ENCODE data around the gene CADM4.
A peak's percentile ranks its signal among the peaks of the same experiment; 100 is the strongest.

The CADM4 gene

GRCh38 chr19:43634068-43634467 lies 5.6 kb downstream of the CADM4 start:
- no peak for DNase-seq (ENCODE audit: low read depth in 2 of 2)

DNA sequence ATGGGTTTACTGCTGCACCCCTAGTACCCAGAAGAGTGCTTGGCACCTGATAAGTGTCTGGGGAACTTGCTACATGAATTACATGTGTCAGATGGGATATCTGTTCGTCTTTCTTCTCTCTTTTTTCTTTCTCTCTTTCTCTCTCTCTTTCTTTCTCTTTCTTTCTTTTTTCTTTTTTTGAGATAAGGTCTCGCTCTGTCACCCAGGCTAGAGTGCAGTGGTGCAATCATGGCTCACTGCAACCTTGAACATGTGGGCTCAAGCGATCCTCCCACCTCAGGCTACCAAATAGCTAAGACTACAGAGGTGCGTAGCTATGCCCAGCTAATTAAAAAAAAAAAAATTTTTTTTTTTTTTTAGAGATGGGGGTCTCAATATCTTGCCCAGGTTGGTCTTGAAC lies 6.1 kb downstream of the CADM4 start:
- DNase-seq (ENCODE audit: low read depth in 2 of 2) = no peak

GRCh38 chr19:43631491-43631890 lies 8.2 kb downstream of the CADM4 start:
- DNase-seq (ENCODE audit: low read depth in 2 of 2) = no peak

GRCh38 chr19:43628646-43629326 lies 10.9 kb downstream of the CADM4 start:
- no peak for DNase-seq (ENCODE audit: low read depth in 2 of 2)

GRCh38 chr19:43626838-43627237 lies 12.8 kb downstream of the CADM4 start:
- DNase-seq (ENCODE audit: low read depth in 2 of 2) = no peak

DNA sequence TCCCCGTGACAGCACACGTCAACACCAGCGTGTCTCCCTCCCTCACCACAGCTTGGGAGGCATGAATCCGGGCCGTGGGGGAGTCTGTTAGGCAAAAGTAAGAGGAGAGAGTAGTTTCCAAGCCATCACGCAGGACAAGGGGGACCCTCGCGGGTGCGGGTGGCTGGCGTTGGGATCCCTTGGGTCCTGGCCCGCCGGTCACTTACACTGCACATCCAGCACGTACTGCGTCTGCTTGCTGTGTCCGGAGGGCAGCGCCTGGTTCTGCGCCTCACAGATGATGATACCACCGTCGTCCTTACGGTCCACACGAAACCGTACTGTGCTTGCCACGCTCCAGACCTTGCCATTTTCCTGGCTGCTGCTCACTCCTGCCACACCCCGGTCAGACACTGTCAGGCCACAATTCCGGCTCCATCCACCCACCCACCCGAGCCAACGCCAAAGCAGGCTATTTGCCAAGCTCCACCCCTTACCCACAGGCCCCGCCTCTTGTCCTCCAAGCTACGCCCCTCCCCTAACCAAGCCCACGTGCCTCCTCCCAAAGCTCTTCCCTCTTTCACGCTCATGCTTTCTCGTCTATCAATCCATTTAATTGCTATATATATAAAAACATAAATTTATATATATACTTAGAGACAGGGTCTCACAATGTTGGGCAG lies 13.6 kb downstream of the CADM4 start:
- peak in 1 of 2 donors; percentile 20 for DNase-seq (ENCODE audit: low read depth in 2 of 2)

DNA sequence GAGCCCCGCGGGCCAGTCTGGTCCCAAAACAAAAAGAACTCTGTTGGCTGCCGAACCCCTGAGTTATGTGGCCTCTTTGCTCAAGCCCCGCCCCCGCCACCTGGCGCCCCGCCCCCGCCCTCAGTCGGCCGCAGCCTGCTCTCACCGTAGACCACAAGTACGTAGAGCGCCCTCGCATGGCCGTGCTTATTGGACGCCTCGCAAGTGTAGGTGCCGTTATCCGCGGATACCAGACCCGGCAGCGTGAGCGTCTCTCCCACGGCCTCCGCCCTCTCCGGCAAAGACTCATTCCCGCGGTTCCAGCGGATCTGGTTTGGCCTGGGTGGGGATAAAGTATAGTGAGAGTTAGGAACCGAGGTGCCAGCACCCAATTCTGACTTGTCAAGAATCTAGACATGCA lies 14.7 kb downstream of the CADM4 start:
- DNase-seq (ENCODE audit: low read depth in 2 of 2) = peak; percentile 88 to 89

DNA sequence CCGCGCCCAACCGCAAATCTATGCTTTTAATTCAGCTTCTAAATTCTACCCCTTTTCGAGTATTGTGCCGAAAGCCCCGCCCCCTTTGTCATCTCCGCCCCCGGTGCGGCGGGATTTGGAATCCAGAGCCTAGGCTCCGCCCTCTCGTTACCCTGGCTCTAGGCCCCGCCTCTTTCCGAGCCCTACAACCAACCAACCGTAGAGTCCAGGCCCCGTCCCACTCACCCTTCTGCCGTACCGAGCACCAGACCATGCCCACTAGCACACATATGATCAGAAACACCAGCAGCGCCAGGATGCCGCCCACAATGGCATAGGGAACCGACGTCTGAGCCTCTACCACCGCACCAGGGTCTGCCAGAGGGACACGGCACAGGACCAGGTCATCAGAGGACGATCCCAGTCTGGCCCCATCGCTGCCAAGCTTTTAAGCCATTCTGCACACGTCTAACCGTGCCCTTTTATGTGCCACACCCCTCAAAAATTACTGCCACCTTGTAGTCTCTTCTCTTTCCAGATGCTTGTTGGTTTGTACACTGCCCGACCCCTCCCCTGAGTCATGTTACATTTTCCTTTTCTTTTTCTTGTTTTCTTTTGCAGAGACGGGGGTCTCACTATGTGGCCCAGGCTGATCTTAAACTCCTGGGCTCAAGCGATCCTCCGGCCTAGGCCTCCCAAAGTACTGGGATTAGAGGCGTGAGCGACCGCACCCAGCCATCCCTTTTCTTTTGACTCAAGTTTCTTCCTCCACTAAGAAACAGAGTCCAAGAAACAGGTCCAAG lies 15.6 kb downstream of the CADM4 start:
- DNase-seq (ENCODE audit: low read depth in 2 of 2) = peak in 1 of 2 donors; percentile 10

GRCh38 chr19:43622956-43623355 lies 16.7 kb downstream of the CADM4 start:
- DNase-seq (ENCODE audit: low read depth in 2 of 2) = no peak

- no peak for DNase-seq (ENCODE audit: low read depth in 2 of 2)
Observed at GRCh38 chr19:43622070-43622469, 17.6 kb downstream of the CADM4 start.

DNA sequence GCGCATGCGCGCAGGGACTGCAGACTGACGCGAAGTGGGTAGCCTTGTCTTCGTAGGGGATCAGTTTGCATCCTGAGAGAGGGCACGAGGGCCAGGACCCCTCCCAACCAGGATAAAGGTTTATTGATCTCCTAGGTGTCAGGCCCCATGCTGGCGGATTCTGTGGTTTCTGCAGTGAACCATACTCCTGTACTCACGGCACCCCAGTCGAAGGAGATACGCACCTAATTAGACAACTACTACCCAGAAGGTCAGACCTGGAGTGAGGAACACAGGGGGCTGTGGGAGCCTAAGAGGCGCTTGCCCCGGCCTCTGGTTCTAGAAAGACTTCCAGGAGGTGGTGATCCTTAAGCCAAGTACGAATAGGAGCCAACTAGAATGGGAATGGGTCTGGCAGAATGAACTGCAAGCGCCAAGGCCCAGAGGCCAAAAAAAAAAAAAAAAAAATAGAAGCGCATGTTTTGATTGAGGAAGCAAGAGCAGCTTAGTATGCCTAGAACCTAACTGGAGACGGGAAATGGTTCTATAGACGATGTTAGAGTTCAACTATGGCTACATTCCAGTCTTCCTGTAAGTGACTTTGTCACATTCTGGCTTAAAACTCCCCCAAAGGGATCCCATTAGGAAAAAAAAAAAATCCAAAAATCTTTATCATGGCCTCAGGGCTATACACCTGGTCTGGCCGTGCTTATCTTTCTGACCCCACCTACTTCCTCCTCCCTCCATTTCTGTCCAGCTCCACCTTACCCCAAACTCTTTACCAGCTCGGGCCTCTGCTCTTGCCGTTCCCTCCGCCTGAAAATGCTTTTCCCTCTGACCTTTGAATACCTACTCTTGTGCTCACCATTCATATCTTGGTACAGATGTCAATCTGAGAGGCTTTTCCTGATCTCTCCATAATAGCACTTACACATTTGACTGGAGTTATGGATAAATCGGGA lies 19.3 kb downstream of the CADM4 start:
- DNase-seq (ENCODE audit: low read depth in 2 of 2) = peak in 1 of 2 donors; percentile 78

DNA sequence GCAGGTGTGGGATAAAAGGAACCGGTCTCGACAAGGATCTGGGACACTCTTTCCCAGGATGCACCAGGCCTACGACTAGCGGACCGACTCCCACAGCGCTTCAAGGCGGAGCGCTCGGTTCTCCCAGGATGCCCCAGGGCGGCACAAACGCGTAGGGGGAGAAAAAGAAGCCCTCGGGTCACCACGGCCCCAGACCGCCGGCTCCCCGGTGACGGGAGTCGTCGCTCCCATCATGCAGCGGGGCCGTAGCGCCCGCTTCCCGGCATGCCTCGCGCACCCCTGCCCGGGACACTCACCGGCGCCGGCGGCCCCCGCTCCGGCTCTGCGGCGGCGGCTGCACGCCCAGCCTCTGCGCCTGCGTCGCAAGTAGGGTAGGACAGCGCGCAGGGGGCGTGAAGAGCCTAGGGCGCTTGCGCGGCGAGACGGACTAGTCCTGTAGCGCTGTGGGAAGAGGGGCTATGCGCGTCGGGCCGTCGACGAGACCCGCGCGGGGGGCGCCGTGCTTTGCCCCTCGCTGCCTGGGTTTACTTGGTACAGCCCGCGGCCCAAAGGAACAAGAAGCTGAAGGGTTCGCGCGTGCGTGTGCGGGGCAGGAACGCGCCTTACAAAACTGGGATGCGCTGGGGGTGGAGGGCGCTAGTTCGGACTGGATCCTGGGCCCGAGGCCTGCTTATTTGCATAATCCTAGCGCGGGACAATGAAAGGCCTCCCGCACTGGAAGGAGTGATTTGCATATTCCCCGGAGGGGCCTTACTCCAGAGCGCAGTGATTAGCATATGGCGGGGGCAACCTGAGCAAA lies 20.2 kb downstream of the CADM4 start, which contains the start of gene ZNF428:
TSS of gene ZNF428 (minus strand) at position 368 of the 799 bp plus-strand sequence. CDS start 5,325 bp downstream, outside the sequence.
- DNase-seq (ENCODE audit: low read depth in 2 of 2) = peak; percentile 81 to 84

- DNase-seq (ENCODE audit: low read depth in 2 of 2) = peak in 1 of 2 donors; percentile 51
Observed at GRCh38 chr19:43618921-43619261, 20.8 kb downstream of the CADM4 start.

- no peak for DNase-seq (ENCODE audit: low read depth in 2 of 2)
Observed at GRCh38 chr19:43616954-43617353, 22.7 kb downstream of the CADM4 start.

DNA sequence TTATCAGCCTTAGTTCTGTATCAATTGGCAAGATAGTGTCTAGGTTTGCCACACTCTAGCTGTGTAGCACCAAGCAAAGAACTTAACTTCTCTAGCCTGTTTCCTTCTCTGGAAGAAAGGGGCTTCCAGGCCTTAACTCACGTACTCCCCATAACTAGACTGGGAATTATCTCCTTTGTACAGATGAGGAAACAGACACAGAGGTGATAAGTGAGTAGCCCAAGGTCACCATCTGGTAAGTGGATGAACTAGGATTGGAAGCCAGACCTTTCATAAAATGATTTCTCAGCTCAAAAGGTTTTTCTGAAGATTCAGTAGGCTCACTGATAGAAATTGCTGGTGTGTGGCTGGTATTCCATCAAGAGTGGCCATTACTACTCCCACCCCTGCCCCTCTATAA lies 23.3 kb downstream of the CADM4 start:
- DNase-seq (ENCODE audit: low read depth in 2 of 2) = no peak

DNA sequence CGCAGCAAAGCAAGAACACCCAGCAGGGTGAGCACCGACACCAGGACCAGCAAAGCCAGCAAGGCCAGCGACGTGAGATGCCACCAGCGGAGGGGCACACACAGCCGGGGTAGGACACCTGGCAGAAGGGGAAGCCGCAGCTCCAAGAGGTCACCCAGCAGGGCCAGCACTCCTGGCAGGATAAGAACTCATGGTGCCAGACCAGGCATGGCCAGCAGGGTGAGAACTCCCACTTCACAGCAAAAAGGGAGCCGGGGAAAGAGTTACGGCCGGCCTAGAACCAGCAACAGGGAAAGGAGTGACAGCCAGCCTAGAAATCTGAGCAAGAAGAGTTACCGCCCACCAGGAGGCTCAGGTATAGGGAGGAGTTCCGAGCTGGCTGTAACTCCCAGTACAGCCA lies 27.3 kb downstream of the CADM4 start:
- no peak for DNase-seq (ENCODE audit: low read depth in 2 of 2)

DNA sequence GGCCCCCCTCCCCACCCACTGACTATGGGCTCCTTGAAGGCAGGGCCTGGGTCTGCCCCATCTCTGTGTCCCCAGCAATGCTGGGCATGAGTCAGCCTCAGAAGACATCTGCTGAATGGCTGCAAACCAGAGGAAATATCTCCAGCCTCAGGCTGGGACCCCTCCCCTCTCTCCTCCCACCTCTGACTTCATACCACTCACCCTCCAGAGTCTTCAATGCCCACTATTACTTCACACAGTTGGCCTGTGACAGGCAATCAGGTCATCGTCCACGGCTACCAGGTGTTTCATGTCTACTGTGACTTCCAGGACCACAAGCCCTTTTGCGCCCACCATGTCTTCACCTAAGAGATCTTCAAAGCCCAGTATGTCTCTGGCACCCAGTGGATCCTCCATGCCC lies 27.9 kb downstream of the CADM4 start, which contains the start of gene SRRM5:
TSS of gene SRRM5 (plus strand) at position 301 of the 400 bp plus-strand sequence. CDS start at position 335, 34 bp downstream.
- no peak for DNase-seq (ENCODE audit: low read depth in 2 of 2)

DNA sequence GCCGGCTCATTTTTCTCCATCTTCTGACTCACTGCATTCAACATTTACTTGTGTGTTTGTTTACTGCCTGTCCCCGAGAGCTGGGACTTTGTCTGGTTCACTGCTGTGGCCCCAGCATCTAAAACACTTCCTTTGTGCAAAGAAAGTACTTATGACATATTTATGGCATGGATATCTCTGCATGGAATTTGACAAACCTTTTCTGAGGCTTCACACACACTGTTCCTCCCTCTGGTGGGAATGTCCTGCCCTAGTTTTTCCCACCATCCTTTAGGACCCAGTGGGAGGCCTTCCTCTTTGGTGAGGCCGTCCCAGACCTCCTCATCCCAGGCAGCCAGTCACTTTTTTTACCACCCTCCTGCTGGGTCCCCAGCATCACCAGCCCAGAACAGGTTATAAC lies 29.2 kb downstream of the CADM4 start:
- no peak for DNase-seq (ENCODE audit: low read depth in 2 of 2)

DNA sequence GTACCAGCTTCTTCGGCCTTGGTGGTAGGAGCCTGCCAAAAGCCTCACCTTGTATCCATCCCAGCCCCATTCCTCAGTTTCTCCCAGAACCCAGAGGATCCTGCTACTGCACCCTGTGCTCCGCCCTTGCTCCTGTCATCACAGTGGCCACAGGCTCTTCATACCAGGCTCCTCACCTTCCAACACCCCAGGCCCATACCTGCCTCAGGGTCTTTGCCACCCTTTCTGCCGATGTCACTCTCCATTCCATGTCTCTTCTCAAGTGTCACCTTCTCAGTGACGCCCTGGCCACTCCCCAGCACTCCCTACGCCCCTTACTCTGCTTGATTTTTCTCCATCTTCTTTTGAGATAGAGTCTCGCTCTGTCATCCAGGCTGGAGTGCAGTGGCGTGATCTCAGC lies 29.8 kb downstream of the CADM4 start:
- DNase-seq (ENCODE audit: low read depth in 2 of 2) = no peak

Measured in stimulated activated CD4-positive, alpha-beta T cell treated with anti-CD3 and anti-CD28 coated beads, Interleukin-15, amount 100 ng/mL, for 48 hours (primary cell).